ENCODE measurements around the gene VPS41.

GRCh38 chr7:38851321-38851720 is 57.7 kb downstream of the VPS41 start:
- TF ChIP-seq CTCF (IDR thresholded peaks at IDR 0.05), result no peak
- TF ChIP-seq POLR2A (IDR thresholded peaks at IDR 0.05), result no peak
